Aorta (tissue), 5 donors: ENCODE results near the gene CXCL13. TPM values are rescaled to one million over a fixed set of nuclear protein-coding genes. Genes with fewer than 3 reads are reported as not detected.
"Not testable (repeated sequence)": the region's sequence is repeated elsewhere in the genome, so short reads cannot be mapped to it uniquely, and the experiment has no call there.

Source experiments
- ATAC-seq: fragments of 200-7000 bp; cut with Tn5 transposase; one replicate; pipeline ENCODE4 v1.9.1; 2022; ENCODE audit warnings: moderate library complexity; ENCODE audit not compliant: low FRiP score
- DNase-seq, 2 donors: peaks; one replicate each; pipeline ENCODE4 v3.0.0-alpha.2; 2020
- H3K27ac ChIP-seq, 2 donors: one replicate each; pipeline ENCODE4 v1.5.1; 2013; ENCODE audit warnings: low read length in 2 of 2, mild to moderate bottlenecking in 2 of 2, moderate library complexity in 2 of 2, control low read depth in 1 of 2, inconsistent platforms in 1 of 2, low read depth in 1 of 2
- H3K27me3 ChIP-seq, 2 donors: one replicate each; pipeline ENCODE4 v1.6.1; 2013; ENCODE audit warnings: control low read depth in 1 of 2, low read length in 1 of 2, mild to moderate bottlenecking in 1 of 2, moderate library complexity in 1 of 2; ENCODE audit not compliant: insufficient read depth in 2 of 2, control insufficient read depth in 1 of 2
- H3K36me3 ChIP-seq, 2 donors: one replicate each; pipeline ENCODE4 v1.6.1; 2013; ENCODE audit warnings: control low read depth in 1 of 2, low read length in 1 of 2, mild to moderate bottlenecking in 1 of 2; ENCODE audit not compliant: insufficient read depth in 2 of 2, control insufficient read depth in 1 of 2
- H3K4me1 ChIP-seq, 2 donors: one replicate each; pipeline ENCODE4 v1.6.1; 2013; ENCODE audit warnings: low read length in 2 of 2, control low read depth in 1 of 2, mild to moderate bottlenecking in 1 of 2, moderate library complexity in 1 of 2; ENCODE audit not compliant: insufficient read depth in 2 of 2, control insufficient read depth in 1 of 2
- H3K4me3 ChIP-seq, 2 donors: one replicate each; pipeline ENCODE4 v1.5.1; 2013; ENCODE audit warnings: low read length in 2 of 2, control low read depth in 1 of 2, mild to moderate bottlenecking in 1 of 2
- H3K9me3 ChIP-seq: one replicate; pipeline ENCODE4 v1.6.1; 2013; ENCODE audit warnings: mild to moderate bottlenecking, low read length; ENCODE audit not compliant: control insufficient read depth
- WGBS, 2 donors: extraction: QIAGEN DNeasy Blood & Tissue Kit; methylation state at CpG; one replicate each; pipeline ENCODE4 v1.1.7; 2013; 5-methylcytosine and 5-hydroxymethylcytosine counted together
- intact Hi-C, 2 donors: fragments of 100-400 bp; cut with DNase I; formaldehyde crosslinking; loops; one replicate each; pipeline versions ENCODE4 v1.14.2 to v1.15.0; 2022
- long read RNA-seq, 2 donors: library from polyadenylated mRNA; unstranded; transcript quantifications; one replicate each; pipeline ENCODE4 v2.0.0, GENCODE V29; 2020 to 2021
- polyA plus RNA-seq, 2 donors: library from polyadenylated mRNA; stranded (reverse); fragments of 200-250 nt; gene quantifications; one replicate each; pipeline ENCODE4 v1.2.3, GENCODE V29; 2013
- total RNA-seq, 2 donors: library from RNA; stranded (reverse); fragmentation: NEBNext Ultra II Directional; extraction: Animal tissue kit (Norgen Biotek cat#: 25700); gene quantifications; one replicate each; pipeline ENCODE4 v1.2.1, GENCODE V29; 2021
- donor health status: healthy with polysubstance abuse.
- donor health status: Bipolar disorder and iron deficiency.
- donor health status: DM: no; HTN: no; CAD: no.
- donor health status: DM: no; HTN: no; CAD: no.
- donor health status: DM: yes; HTN: yes; CAD: no.

Gene CXCL13, protein sequence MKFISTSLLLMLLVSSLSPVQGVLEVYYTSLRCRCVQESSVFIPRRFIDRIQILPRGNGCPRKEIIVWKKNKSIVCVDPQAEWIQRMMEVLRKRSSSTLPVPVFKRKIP
- total RNA-seq (not detected), polyA plus RNA-seq (1 to 10 TPM in 1 of 2 donors, under 1 TPM in 1; 0.26 to 1.8 TPM)
- long read RNA-seq, donor 1, result 0 reads
- long read RNA-seq, donor 2, result 0 reads

DNA sequence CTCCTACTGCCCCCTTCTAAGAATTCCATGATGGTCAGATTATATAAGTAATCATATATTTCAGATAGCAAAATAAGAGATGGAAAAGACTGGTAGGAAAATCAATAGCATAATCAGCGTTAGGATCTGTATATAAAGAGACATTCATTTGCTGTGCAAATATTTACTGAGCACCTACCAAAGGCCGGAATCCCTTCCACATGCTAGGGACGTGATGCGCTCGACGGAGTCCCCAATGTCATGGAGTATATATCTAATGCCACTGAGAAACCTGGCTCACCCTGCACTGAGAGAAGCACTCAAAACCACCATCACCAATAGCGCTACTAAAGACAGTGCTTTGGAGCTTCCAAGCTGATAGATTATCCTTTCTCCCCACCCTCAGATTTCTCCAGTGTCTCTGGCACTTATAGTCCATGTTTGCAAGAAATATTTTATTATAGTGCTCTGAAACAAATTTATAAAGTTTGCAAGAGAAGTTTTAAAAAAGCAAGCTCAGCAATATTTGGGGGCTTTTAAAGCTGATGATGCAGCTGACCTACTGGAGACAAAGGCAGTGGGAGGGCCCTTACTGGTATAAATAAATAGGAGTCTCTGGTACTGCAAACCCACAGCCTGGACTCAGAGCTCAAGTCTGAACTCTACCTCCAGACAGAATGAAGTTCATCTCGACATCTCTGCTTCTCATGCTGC is at the start of gene CXCL13:
CXCL13 (plus strand) TSS at position 611 of the 693 bp plus-strand sequence; CDS start at position 657, 46 bp downstream.
- no peaks in the 10 kb centered on the region for H3K36me3 ChIP-seq
- intact Hi-C loops, result no loop called here
- H3K4me1 ChIP-seq, result no peaks in the 10 kb centered on the region
- H3K4me3 ChIP-seq, result no peak within 1 kb of the TSS
- no peak for DNase-seq
- no peak within 1 kb of the TSS for H3K27ac ChIP-seq
- no peaks in the 10 kb centered on the region for H3K27me3 ChIP-seq
- no peak for ATAC-seq
- WGBS, 2 donors, result 88 to 89% methylated on average over 8 of the region's 8 CpGs
- H3K9me3 ChIP-seq, result no peaks in the 10 kb centered on the region

DNA sequence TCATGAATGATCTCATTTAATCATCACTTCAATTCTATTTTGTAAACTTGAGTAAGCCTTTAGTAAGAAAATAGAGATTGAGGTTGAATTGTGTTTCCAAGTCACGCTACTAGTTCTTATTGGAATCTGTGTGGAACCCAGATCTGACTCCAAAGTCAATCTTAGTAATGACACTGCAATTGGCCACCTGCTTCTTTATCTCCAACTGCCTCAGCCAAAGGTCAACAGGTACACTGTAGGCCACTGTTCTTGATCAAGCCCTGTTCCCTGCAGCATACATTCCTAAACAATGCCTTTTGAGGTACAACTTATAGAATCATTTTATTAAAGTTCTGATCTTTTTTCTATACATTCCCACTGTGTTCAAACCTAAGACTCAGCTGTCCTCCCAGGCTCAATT is 45.5 kb upstream of the CXCL13 start:
- no peak overlapping the region for H3K4me3 ChIP-seq
- intact Hi-C loops, result no loop called here
- H3K9me3 ChIP-seq, result peaks cover 2% of the 10 kb centered on the region
- H3K36me3 ChIP-seq, result no peaks in the 10 kb centered on the region
- WGBS, 2 donors, result 75 to 82% methylated on average over 1 of the region's 1 CpG
- DNase-seq (no peak), ATAC-seq (no peak)
- no peaks in the 10 kb centered on the region for H3K27me3 ChIP-seq
- no peaks in the 10 kb centered on the region for H3K4me1 ChIP-seq
- H3K27ac ChIP-seq, result no peak overlapping the region

GRCh38 chr4:77561720-77562119 is 43.9 kb upstream of the CXCL13 start:
- H3K4me3 ChIP-seq, intact Hi-C loops, H3K4me1 ChIP-seq, ATAC-seq, DNase-seq, H3K9me3 ChIP-seq, H3K27ac ChIP-seq, H3K36me3 ChIP-seq, H3K27me3 ChIP-seq: not testable (repeated sequence)
- WGBS, 2 donors, result 95% methylated on average over 12 of the region's 12 CpGs

GRCh38 chr4:77564231-77564630 is 41.4 kb upstream of the CXCL13 start:
- 15 to 28% methylated on average over 2 of the region's 2 CpGs for WGBS, 2 donors
- DNase-seq (no peak), ATAC-seq (peak; percentile 37)
- Histone ChIP-seq H3K27me3 (no peaks in the 10 kb centered on the region), H3K4me3 (no peak overlapping the region), H3K9me3 (peaks cover 2% of the 10 kb centered on the region), H3K27ac (no peak overlapping the region), H3K36me3 (no peaks in the 10 kb centered on the region), H3K4me1 (no peaks in the 10 kb centered on the region)
- intact Hi-C loops, result no loop called here

DNA sequence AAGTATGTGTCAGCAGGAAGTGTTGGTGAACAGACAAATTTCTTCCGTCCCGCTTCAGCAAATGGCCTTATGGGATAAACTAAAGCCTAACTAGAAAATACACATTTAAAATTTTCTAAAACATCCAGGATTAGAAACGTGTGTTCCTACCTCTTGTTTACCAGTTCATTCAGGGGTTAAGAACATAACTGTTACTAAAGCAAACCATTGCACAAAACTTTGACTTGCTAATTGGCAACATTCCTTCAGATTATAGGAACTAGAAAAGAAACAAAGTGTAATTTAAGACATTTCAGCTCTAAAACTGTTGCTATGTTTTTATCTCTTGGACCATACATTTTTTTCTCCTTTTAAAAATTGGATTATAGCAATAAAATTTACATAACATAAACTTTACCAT is 39.5 kb upstream of the CXCL13 start:
- no peaks in the 10 kb centered on the region for H3K4me1 ChIP-seq
- H3K27me3 ChIP-seq, result no peaks in the 10 kb centered on the region
- intact Hi-C loops, result no loop called here
- H3K9me3 ChIP-seq, result peaks cover 2% of the 10 kb centered on the region
- DNase-seq, result no peak
- H3K27ac ChIP-seq, result no peak overlapping the region
- ATAC-seq, result no peak
- H3K36me3 ChIP-seq, result no peaks in the 10 kb centered on the region
- H3K4me3 ChIP-seq, result no peak overlapping the region
- WGBS, 2 donors, result 70 to 76% methylated on average over 3 of the region's 3 CpGs

DNA sequence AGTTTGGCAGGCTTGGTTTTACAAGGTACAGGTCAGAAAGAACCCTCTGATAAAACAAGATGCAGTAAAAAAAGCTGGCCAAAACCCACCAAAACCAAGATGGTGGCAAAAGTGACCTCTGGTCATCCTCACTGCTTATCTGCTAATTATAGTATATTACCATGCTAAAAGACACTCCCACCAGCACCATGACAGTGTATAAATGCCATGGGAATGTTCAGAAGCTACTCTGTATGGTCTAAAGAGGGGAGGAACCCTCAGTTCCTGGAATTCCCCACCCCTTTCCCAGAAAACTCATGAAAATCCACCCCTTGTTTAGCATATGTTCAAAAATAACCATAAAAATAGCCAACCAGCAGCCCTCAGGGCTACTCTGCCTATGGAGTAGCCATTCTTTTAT is 38.1 kb upstream of the CXCL13 start:
- Histone ChIP-seq H3K36me3 (no peaks in the 10 kb centered on the region), H3K9me3 (no peaks in the 10 kb centered on the region), H3K4me3 (no peak overlapping the region), H3K27ac (no peak overlapping the region), H3K4me1 (no peaks in the 10 kb centered on the region), H3K27me3 (no peaks in the 10 kb centered on the region)
- ATAC-seq (no peak), DNase-seq (no peak)
- intact Hi-C loops, result no loop called here

GRCh38 chr4:77570508-77571214 is 35.0 kb upstream of the CXCL13 start:
- H3K36me3 ChIP-seq, ATAC-seq, H3K4me1 ChIP-seq, H3K4me3 ChIP-seq, intact Hi-C loops, H3K27me3 ChIP-seq, H3K9me3 ChIP-seq, DNase-seq, H3K27ac ChIP-seq: not testable (repeated sequence)
- 94% methylated on average over 28 to 32 of the region's 32 CpGs for WGBS, 2 donors

- Histone ChIP-seq H3K4me3 (no peak overlapping the region), H3K36me3 (no peaks in the 10 kb centered on the region), H3K27me3 (no peaks in the 10 kb centered on the region), H3K9me3 (no peaks in the 10 kb centered on the region), H3K27ac (no peak overlapping the region), H3K4me1 (peaks cover 0 to 2% of the 10 kb centered on the region in 2 donors)
- ATAC-seq (no peak), DNase-seq (no peak)
- intact Hi-C loops, result no loop called here
Observed at GRCh38 chr4:77576351-77576750, 29.3 kb upstream of the CXCL13 start.

GRCh38 chr4:77578145-77578544 is 27.5 kb upstream of the CXCL13 start:
- no peaks in the 10 kb centered on the region for H3K27me3 ChIP-seq
- ATAC-seq (no peak), DNase-seq (no peak)
- 25 to 33% methylated on average over 2 of the region's 2 CpGs for WGBS, 2 donors
- H3K27ac ChIP-seq, result no peak overlapping the region
- H3K36me3 ChIP-seq, result no peaks in the 10 kb centered on the region
- peaks cover 0 to 2% of the 10 kb centered on the region in 2 donors for H3K4me1 ChIP-seq
- intact Hi-C loops, result no loop called here
- no peak overlapping the region for H3K4me3 ChIP-seq
- H3K9me3 ChIP-seq, result no peaks in the 10 kb centered on the region
